K562 (cell line): ENCODE results near the gene PDZK1IP1.

Source experiments
- CEBPZ ChIP-seq: fragments of 150-350 bp; IDR thresholded peaks from 2 replicates; pipeline ENCODE4 v1.6.1; 2014; ENCODE audit warnings: low read depth, mild to moderate bottlenecking, low read length, borderline replicate concordance
- CTCF ChIP-seq, 3 experiments: IDR thresholded peaks in 2 of 3; conservative IDR thresholded peaks in 1 of 3; 2 replicates each; pipeline ENCODE4 v1.5.1; 2011 to 2012; ENCODE audit warnings: low read length in 3 of 3, mild to moderate bottlenecking in 3 of 3, control low read depth in 2 of 3, improper control_type of control experiment in 1 of 3, inconsistent platforms in 1 of 3, low read depth in 1 of 3, mixed read lengths in 1 of 3, moderate library complexity in 1 of 3; ENCODE audit not compliant: insufficient read depth in 2 of 3
- ETV6 ChIP-seq, 3 experiments: fragments of 150-350 bp in 1 of 3; sonication (generic) in 1 of 3; formaldehyde crosslinking in 1 of 3; IDR thresholded peaks; 2 replicates each; pipeline versions ENCODE4 v1.6.1 to v1.8.0; 2014 to 2022; ENCODE audit warnings: borderline replicate concordance in 2 of 3, low read depth in 2 of 3, antibody characterized with exemption in 1 of 3, low read length in 1 of 3, mild to moderate bottlenecking in 1 of 3, missing genetic modification reagents in 1 of 3
- MLX ChIP-seq, 2 experiments: fragments of 450-650 bp in 1 of 2; sonication (generic) in 1 of 2; formaldehyde crosslinking; conservative IDR thresholded peaks; 2 replicates each; pipeline versions ENCODE4 v1.4.0 to v1.8.1; 2020 to 2022; ENCODE audit warnings: mild to moderate bottlenecking in 1 of 2, missing genetic modification reagents in 1 of 2
- POLR2A ChIP-seq: fragments of 450-650 bp; conservative IDR thresholded peaks from 2 replicates; pipeline ENCODE4 v1.6.1; 2016
- RFX7 ChIP-seq: fragments of 250-450 bp; sonication (Bioruptor Pico); IDR thresholded peaks from 2 replicates; pipeline ENCODE4 v1.5.1; 2021; ENCODE audit warnings: mild to moderate bottlenecking
- SIN3B ChIP-seq: fragments of 450-650 bp; IDR thresholded peaks from 2 replicates; pipeline ENCODE4 v1.6.1; 2017; ENCODE audit warnings: low read depth, mild to moderate bottlenecking, moderate library complexity
- USF2 ChIP-seq: sonication (generic); formaldehyde crosslinking; IDR thresholded peaks from 2 replicates; pipeline ENCODE4 v1.5.0; 2020; ENCODE audit warnings: missing genetic modification reagents
- ZFPM2 ChIP-seq: fragments of 250-450 bp; sonication (Bioruptor Pico); IDR thresholded peaks from 2 replicates; pipeline ENCODE4 v1.5.1; 2022; ENCODE audit warnings: mild to moderate bottlenecking

- TF ChIP-seq CTCF (IDR thresholded peaks at IDR 0.05 in 2 of 3, conservative IDR thresholded peaks at IDR 0.05 in 1 of 3; ENCODE audit: insufficient read depth in 2 of 3, low read depth in 1 of 3, low read length in 3 of 3), result no peak
- no peak for TF ChIP-seq ZFPM2
- TF ChIP-seq POLR2A, result no peak
- no peak for TF ChIP-seq ETV6 (IDR thresholded peaks at IDR 0.05; ENCODE audit: borderline replicate concordance in 1 of 2, low read depth in 2 of 2, low read length in 1 of 2)
- no peak for TF ChIP-seq ETV6 (CRISPR knock-in tag; IDR thresholded peaks at IDR 0.05; ENCODE audit: borderline replicate concordance)
- no peak for TF ChIP-seq RFX7 (CRISPR knock-in tag)
- no peak for TF ChIP-seq USF2
- TF ChIP-seq MLX (CRISPR knock-in tag; conservative IDR thresholded peaks at IDR 0.05), result no peak
- TF ChIP-seq CEBPZ, result no peak
- no peak for TF ChIP-seq SIN3B
Measured at GRCh38 chr1:47209091-47209490, 19.3 kb upstream of the PDZK1IP1 start.
